Naive thymus-derived CD4-positive, alpha-beta T cell (primary cell): ENCODE data around the gene TTC34. TPM values are rescaled to one million over a fixed set of nuclear protein-coding genes. Genes with fewer than 3 reads are reported as not detected.

Experiments used
- ATAC-seq: fragments of 150-1000 bp; cut with Tn5 transposase; 2 replicates; pipeline ENCODE4 v1.10.0; 2021; ENCODE audit warnings: mild to moderate bottlenecking, moderate library complexity
- CTCF ChIA-PET: fragments of 350-600 bp; sonication (Branson Sonifier 250); formaldehyde crosslinking; loops from one replicate; lab custom pipeline; 2021; ENCODE audit warnings: antibody characterized with exemption; lab: Charles Lee
- POLR2A ChIA-PET: fragments of 350-600 bp; sonication (Branson Sonifier 250); formaldehyde crosslinking; loops from one replicate; lab custom pipeline; 2021; ENCODE audit warnings: antibody characterized with exemption, inconsistent platforms; lab: Charles Lee
- DNase-seq, 9 donors: peaks; one replicate each; pipeline versions ENCODE4 v3.0.0 to v3.0.0-alpha.2; 2020 to 2022; ENCODE audit warnings: mixed read lengths in 1 of 9
- H3K27ac ChIP-seq: one replicate; pipeline ENCODE4 v1.7.0; 2013; ENCODE audit warnings: mild to moderate bottlenecking, low read depth, low read length, moderate library complexity
- H3K27me3 ChIP-seq, 2 donors: one replicate each; pipeline ENCODE4 v1.7.0; 2013; ENCODE audit warnings: low read length in 2 of 2, mild to moderate bottlenecking in 2 of 2, moderate library complexity in 2 of 2; ENCODE audit not compliant: control insufficient read depth in 2 of 2, insufficient read depth in 2 of 2
- H3K36me3 ChIP-seq, 3 experiments: 1 replicate in 2 of 3; 2 replicates in 1 of 3; pipeline ENCODE4 v1.7.0; 2013; ENCODE audit warnings: low read length in 3 of 3, mild to moderate bottlenecking in 3 of 3, moderate library complexity in 1 of 3; ENCODE audit not compliant: insufficient read depth in 3 of 3, control insufficient read depth in 2 of 3
- H3K4me1 ChIP-seq, 2 donors: one replicate each; pipeline ENCODE4 v1.7.0; 2013; ENCODE audit warnings: low read length in 2 of 2, mild to moderate bottlenecking in 2 of 2, moderate library complexity in 1 of 2; ENCODE audit not compliant: control insufficient read depth in 2 of 2, insufficient read depth in 2 of 2
- H3K4me3 ChIP-seq: 2 replicates; pipeline ENCODE4 v1.7.0; 2013; ENCODE audit warnings: mild to moderate bottlenecking, low read length
- H3K9me3 ChIP-seq, 3 experiments: 1 replicate in 2 of 3; 2 replicates in 1 of 3; pipeline ENCODE4 v1.7.0; 2013; ENCODE audit warnings: low read length in 3 of 3; ENCODE audit not compliant: control insufficient read depth in 2 of 3
- H3K27ac Mint-ChIP-seq, 9 donors: one replicate each; pipeline ENCODE4 v1.8.0; 2020 to 2022; ENCODE audit warnings: mixed read lengths in 9 of 9, mild to moderate bottlenecking in 8 of 9, moderate library complexity in 5 of 9, inconsistent platforms in 2 of 9
- H3K27me3 Mint-ChIP-seq, 5 donors: one replicate each; pipeline ENCODE4 v1.8.0; 2021 to 2022; ENCODE audit warnings: mixed read lengths in 5 of 5, mild to moderate bottlenecking in 1 of 5
- H3K36me3 Mint-ChIP-seq, 5 donors: one replicate each; pipeline ENCODE4 v1.8.0; 2020 to 2022; ENCODE audit warnings: mixed read lengths in 5 of 5, mild to moderate bottlenecking in 3 of 5, inconsistent platforms in 1 of 5
- H3K4me1 Mint-ChIP-seq, 7 donors: one replicate each; pipeline ENCODE4 v1.8.0; 2020 to 2022; ENCODE audit warnings: mixed read lengths in 7 of 7, mild to moderate bottlenecking in 3 of 7, inconsistent platforms in 1 of 7
- H3K4me3 Mint-ChIP-seq, 10 donors: one replicate each; pipeline ENCODE4 v1.8.0; 2020 to 2022; ENCODE audit warnings: mild to moderate bottlenecking in 10 of 10, mixed read lengths in 10 of 10, moderate library complexity in 6 of 10, inconsistent platforms in 2 of 10
- H3K9me3 Mint-ChIP-seq, 11 donors: one replicate each; pipeline ENCODE4 v1.8.0; 2020 to 2022; ENCODE audit warnings: mixed read lengths in 11 of 11, mild to moderate bottlenecking in 4 of 11, inconsistent platforms in 1 of 11, moderate library complexity in 1 of 11
- intact Hi-C, 2 donors: fragments of 100-400 bp; cut with micrococcal nuclease; formaldehyde crosslinking; loops; one replicate each; pipeline ENCODE4 v1.15.1; 2023
- polyA plus RNA-seq, 2 donors: library from polyadenylated mRNA; unstranded; fragments of 300-500 nt; fragmentation: Illumina TruSeq; gene quantifications; one replicate each; pipeline ENCODE4 v1.2.3, GENCODE V29; 2021
- total RNA-seq, 6 experiments: library from RNA in 5 of 6; stranded (reverse) in 5 of 6; gene quantifications; 1 replicate in 5 of 6; 2 replicates in 1 of 6; pipeline ENCODE4 v1.2.3 and lab custom pipeline; 2021 to 2026

The TTC34 gene
- 1 to 10 TPM; 1.6 to 8.0 (median 2.3) TPM for total RNA-seq
- polyA plus RNA-seq = under 1 TPM; 0.28 to 0.47 TPM
- 3.6 reads per million, percentile 19 among the genes with 10 or more reads in this experiment for total RNA-seq (lab: John Stamatoyannopoulos, UW)

GRCh38 chr1:2801535-2802291 lies at the start of gene TTC34:
Gene TTC34 (minus strand): TSS chr1:2801693. CDS start chr1:2800827, 866 bp downstream.
- no peaks in the 10 kb centered on the region for H3K9me3 ChIP-seq
- H3K36me3 ChIP-seq = no peaks in the 10 kb centered on the region
- Mint-ChIP-seq H3K27ac (peak within 1 kb of the TSS in 1 of 9 donors; percentile 60), H3K36me3 (no peaks in the 10 kb centered on the region), H3K4me3 (no peak within 1 kb of the TSS), H3K27me3 (peaks cover 2 to 15% (median 9%) of the 10 kb centered on the region in 5 donors), H3K9me3 (peaks cover 0 to 3% (median 0%) of the 10 kb centered on the region in 11 donors), H3K4me1 (peaks cover 0 to 3% (median 0%) of the 10 kb centered on the region in 7 donors)
- ChIA-PET CTCF (interaction anchor here (0.6 kb wide), 1 partner anchor 714 kb away, joined by 7 read pairs; no protein-coding TSS in a partner anchor), POLR2A (no interaction called here)
- no peak within 1 kb of the TSS for H3K4me3 ChIP-seq
- ATAC-seq (peak; percentile 78), DNase-seq (peak in 7 of 9 donors; percentile 22 to 54 (median 33))
- no peaks in the 10 kb centered on the region for H3K27me3 ChIP-seq
- H3K27ac ChIP-seq = no peak within 1 kb of the TSS
- intact Hi-C loops = loop anchor here in 1 of 2 donors (1.0 kb wide), 1 partner anchor 39 kb away; no protein-coding TSS in a partner anchor
- H3K4me1 ChIP-seq = no peaks in the 10 kb centered on the region

- intact Hi-C loops = no loop called here
- POLR2A ChIA-PET = no interaction called here
- Mint-ChIP-seq H3K27ac (no peak overlapping the region), H3K9me3 (peaks cover 0 to 1% (median 0%) of the 10 kb centered on the region in 11 donors), H3K4me1 (peaks cover 0 to 10% (median 7%) of the 10 kb centered on the region in 7 donors), H3K4me3 (no peak overlapping the region), H3K36me3 (peaks cover 0 to under 1% (median 0%) of the 10 kb centered on the region in 5 donors), H3K27me3 (peaks cover 0 to 9% (median 0%) of the 10 kb centered on the region in 5 donors)
- ATAC-seq = no peak
- H3K9me3 ChIP-seq = no peaks in the 10 kb centered on the region
- no peak overlapping the region for H3K27ac ChIP-seq
- no peak overlapping the region for H3K4me3 ChIP-seq
- DNase-seq = no peak
- H3K4me1 ChIP-seq = peaks cover 0 to 8% of the 10 kb centered on the region in 2 donors
- H3K36me3 ChIP-seq = no peaks in the 10 kb centered on the region
- CTCF ChIA-PET = no interaction called here
- no peaks in the 10 kb centered on the region for H3K27me3 ChIP-seq
Observed at GRCh38 chr1:2850502-2850901, 49.0 kb upstream of the TTC34 start.

GRCh38 chr1:2848006-2848670 lies 46.6 kb upstream of the TTC34 start:
- peaks cover 0 to 1% (median 0%) of the 10 kb centered on the region in 11 donors for H3K9me3 Mint-ChIP-seq
- intact Hi-C loops = no loop called here

GRCh38 chr1:2847086-2847985 lies 45.8 kb upstream of the TTC34 start:
- H3K36me3 Mint-ChIP-seq = peaks cover 0 to 4% (median 0%) of the 10 kb centered on the region in 5 donors
- H3K4me1 ChIP-seq = peaks cover 0 to 8% of the 10 kb centered on the region in 2 donors
- H3K9me3 Mint-ChIP-seq = peaks cover 0 to 1% (median 0%) of the 10 kb centered on the region in 11 donors
- intact Hi-C loops = no loop called here
- H3K27me3 ChIP-seq = no peaks in the 10 kb centered on the region
- no peaks in the 10 kb centered on the region for H3K9me3 ChIP-seq
- no peak overlapping the region for H3K4me3 Mint-ChIP-seq
- no peak overlapping the region for H3K27ac ChIP-seq
- H3K4me3 ChIP-seq = no peak overlapping the region
- ChIA-PET CTCF (no interaction called here), POLR2A (no interaction called here)
- DNase-seq = no peak
- no peaks in the 10 kb centered on the region for H3K36me3 ChIP-seq
- H3K4me1 Mint-ChIP-seq = peaks cover 0 to 19% (median 7%) of the 10 kb centered on the region in 7 donors
- ATAC-seq = no peak
- peaks cover 0 to 9% (median 3%) of the 10 kb centered on the region in 5 donors for H3K27me3 Mint-ChIP-seq
- no peak overlapping the region for H3K27ac Mint-ChIP-seq

More at GRCh38 chr1:2848006-2848670, 46.6 kb upstream of the TTC34 start:
- H3K27ac Mint-ChIP-seq = peak overlapping the region in 1 of 9 donors; percentile 47
- DNase-seq (no peak), ATAC-seq (peak; percentile 27)
- Histone ChIP-seq H3K4me3 (no peak overlapping the region), H3K27me3 (no peaks in the 10 kb centered on the region), H3K9me3 (no peaks in the 10 kb centered on the region), H3K27ac (no peak overlapping the region), H3K36me3 (no peaks in the 10 kb centered on the region), H3K4me1 (peaks cover 0 to 8% of the 10 kb centered on the region in 2 donors)
- H3K27me3 Mint-ChIP-seq = peaks cover 0 to 9% (median 3%) of the 10 kb centered on the region in 5 donors
- POLR2A ChIA-PET = no interaction called here
- H3K36me3 Mint-ChIP-seq = peaks cover 0 to 4% (median 0%) of the 10 kb centered on the region in 5 donors
- CTCF ChIA-PET = no interaction called here
- H3K4me1 Mint-ChIP-seq = peaks cover 0 to 19% (median 7%) of the 10 kb centered on the region in 7 donors
- H3K4me3 Mint-ChIP-seq = peak overlapping the region in 2 of 10 donors; percentile 18 to 54

GRCh38 chr1:2845869-2846268 lies 44.4 kb upstream of the TTC34 start:
- H3K4me1 ChIP-seq = peaks cover under 1 to 10% of the 10 kb centered on the region in 2 donors
- H3K4me3 ChIP-seq = no peak overlapping the region
- no peak overlapping the region for H3K4me3 Mint-ChIP-seq
- DNase-seq (no peak), ATAC-seq (no peak)
- ChIA-PET CTCF (no interaction called here), POLR2A (no interaction called here)
- peaks cover 0 to 12% (median 3%) of the 10 kb centered on the region in 5 donors for H3K27me3 Mint-ChIP-seq
- no peak overlapping the region for H3K27ac ChIP-seq
- peaks cover 0 to 1% (median 0%) of the 10 kb centered on the region in 11 donors for H3K9me3 Mint-ChIP-seq
- no peaks in the 10 kb centered on the region for H3K9me3 ChIP-seq
- H3K27me3 ChIP-seq = no peaks in the 10 kb centered on the region
- peaks cover 0 to 4% (median 0%) of the 10 kb centered on the region in 5 donors for H3K36me3 Mint-ChIP-seq
- H3K27ac Mint-ChIP-seq = peak overlapping the region in 1 of 9 donors; percentile 52
- H3K36me3 ChIP-seq = no peaks in the 10 kb centered on the region
- H3K4me1 Mint-ChIP-seq = peaks cover under 1 to 26% (median 15%) of the 10 kb centered on the region in 7 donors
- intact Hi-C loops = no loop called here
